ENCODE results near the gene HMGCLL1. TPM values are rescaled to one million over a fixed set of nuclear protein-coding genes. Genes with fewer than 3 reads are reported as not detected.

HMGCLL1 gene
- total RNA-seq, 1 donor from 2014 or later, result 4.3 TPM

DNA sequence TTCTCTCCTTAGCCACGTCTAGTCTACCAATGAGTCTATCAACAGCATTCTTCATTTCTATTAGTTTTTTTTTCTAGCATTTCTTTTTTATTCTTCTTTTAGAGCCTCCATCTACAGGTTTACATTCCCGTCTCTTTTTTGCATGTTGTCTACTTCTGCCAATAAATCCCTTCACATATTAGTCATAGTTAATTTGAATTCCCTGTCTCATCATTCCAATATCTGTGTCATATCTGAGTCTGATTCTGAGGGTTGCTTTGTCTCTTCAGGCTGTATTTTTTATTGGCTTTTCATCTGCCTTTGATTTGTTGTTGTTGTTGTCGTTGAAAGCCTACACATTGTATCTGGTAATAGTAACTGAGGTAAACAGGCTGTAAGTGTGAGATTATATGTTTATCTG, 104.6 kb downstream of the HMGCLL1 start:
- intact Hi-C loops (cut with DNase I), result no loop called here
- no peaks in the 10 kb centered on the region for H3K9me3 ChIP-seq
- no peaks in the 10 kb centered on the region for H3K36me3 ChIP-seq
- DNase-seq (no peak), ATAC-seq (no peak)
- H3K27ac ChIP-seq, result no peak overlapping the region
- H3K4me3 ChIP-seq, result no peak overlapping the region
- TF ChIP-seq, protein P1, sequence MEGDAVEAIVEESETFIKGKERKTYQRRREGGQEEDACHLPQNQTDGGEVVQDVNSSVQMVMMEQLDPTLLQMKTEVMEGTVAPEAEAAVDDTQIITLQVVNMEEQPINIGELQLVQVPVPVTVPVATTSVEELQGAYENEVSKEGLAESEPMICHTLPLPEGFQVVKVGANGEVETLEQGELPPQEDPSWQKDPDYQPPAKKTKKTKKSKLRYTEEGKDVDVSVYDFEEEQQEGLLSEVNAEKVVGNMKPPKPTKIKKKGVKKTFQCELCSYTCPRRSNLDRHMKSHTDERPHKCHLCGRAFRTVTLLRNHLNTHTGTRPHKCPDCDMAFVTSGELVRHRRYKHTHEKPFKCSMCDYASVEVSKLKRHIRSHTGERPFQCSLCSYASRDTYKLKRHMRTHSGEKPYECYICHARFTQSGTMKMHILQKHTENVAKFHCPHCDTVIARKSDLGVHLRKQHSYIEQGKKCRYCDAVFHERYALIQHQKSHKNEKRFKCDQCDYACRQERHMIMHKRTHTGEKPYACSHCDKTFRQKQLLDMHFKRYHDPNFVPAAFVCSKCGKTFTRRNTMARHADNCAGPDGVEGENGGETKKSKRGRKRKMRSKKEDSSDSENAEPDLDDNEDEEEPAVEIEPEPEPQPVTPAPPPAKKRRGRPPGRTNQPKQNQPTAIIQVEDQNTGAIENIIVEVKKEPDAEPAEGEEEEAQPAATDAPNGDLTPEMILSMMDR (IDR thresholded peaks at IDR 0.05), result no peak
- H3K27me3 ChIP-seq (ENCODE audit: low read depth), result no peaks in the 10 kb centered on the region
- H3K4me1 ChIP-seq, result no peaks in the 10 kb centered on the region

DNA sequence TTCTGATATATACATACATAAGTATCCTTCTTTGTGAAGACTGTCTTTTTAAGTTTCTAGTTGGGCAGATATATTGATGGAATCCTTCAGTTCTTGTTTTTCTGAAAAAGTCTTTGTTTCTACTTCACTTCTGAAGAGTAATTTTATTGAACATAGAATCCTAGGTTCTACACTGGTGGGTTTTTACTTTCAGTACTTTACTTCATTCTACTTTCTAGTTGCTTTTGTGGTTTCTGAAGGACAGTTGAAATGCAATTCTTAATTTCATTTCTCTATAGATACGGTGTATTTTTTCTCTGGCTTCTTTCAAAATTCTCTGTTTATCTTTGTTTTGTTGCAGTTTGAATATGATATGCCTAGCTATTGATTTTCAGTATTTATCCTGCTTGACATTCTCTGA, 105.3 kb downstream of the HMGCLL1 start:
- DNase-seq (no peak), ATAC-seq (no peak)
- TF ChIP-seq, protein P1 (IDR thresholded peaks at IDR 0.05), result no peak
- H3K4me3 ChIP-seq, result no peak overlapping the region
- H3K27ac ChIP-seq, result no peak overlapping the region
- no peaks in the 10 kb centered on the region for H3K4me1 ChIP-seq
- no peaks in the 10 kb centered on the region for H3K9me3 ChIP-seq
- no peaks in the 10 kb centered on the region for H3K36me3 ChIP-seq
- H3K27me3 ChIP-seq (ENCODE audit: low read depth), result no peaks in the 10 kb centered on the region
- intact Hi-C loops (cut with DNase I), result no loop called here

DNA sequence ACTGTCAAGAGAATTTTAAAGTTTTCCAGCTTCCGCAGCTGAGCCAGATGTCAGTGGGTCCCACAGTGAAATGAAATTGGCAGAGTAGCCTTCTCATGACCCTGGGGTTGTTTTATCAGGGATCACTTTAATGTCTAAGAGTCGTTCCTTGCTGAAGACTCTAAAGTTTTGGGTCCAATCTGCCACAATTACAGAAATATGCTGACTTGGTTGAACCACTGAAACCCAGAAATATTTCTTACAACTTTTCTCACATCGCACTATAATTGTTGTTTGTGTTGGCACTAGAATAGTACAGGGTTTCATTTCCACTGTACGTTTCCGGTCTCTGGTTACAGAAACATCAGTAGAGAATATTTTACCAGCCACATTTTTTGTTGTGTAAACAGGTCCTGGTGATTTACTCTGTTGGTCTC, 109.0 kb downstream of the HMGCLL1 start:
- no peaks in the 10 kb centered on the region for H3K27me3 ChIP-seq (ENCODE audit: low read depth)
- H3K4me3 ChIP-seq, result no peak overlapping the region
- no peaks in the 10 kb centered on the region for H3K9me3 ChIP-seq
- ATAC-seq (peak in 1 of 2 donors; percentile 35), DNase-seq (no peak)
- TF ChIP-seq, protein P1 (IDR thresholded peaks at IDR 0.05), result no peak
- no peak overlapping the region for H3K27ac ChIP-seq
- intact Hi-C loops (cut with DNase I), result no loop called here
- H3K36me3 ChIP-seq, result no peaks in the 10 kb centered on the region
- no peaks in the 10 kb centered on the region for H3K4me1 ChIP-seq

DNA sequence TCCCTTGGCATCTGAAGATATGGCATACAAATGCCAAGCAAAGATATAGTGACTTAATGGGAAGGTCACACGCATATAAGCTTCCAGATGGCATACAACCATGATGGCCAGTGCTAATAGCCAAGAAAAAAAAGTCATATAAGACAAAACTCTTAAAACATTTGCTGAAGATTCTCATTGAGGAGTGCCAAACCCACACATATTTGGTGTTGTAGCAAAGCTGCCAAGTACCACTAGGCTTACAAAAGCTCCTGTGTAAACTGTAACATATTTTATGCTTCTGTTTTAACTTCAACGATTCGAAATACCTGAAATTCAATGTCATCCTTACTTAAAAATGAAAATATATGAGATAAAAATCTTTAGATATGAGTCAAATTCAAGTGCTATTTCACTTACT, 123.0 kb downstream of the HMGCLL1 start:
- no peaks in the 10 kb centered on the region for H3K27me3 ChIP-seq (ENCODE audit: low read depth)
- intact Hi-C loops (cut with DNase I), result no loop called here
- no peak overlapping the region for H3K27ac ChIP-seq
- no peaks in the 10 kb centered on the region for H3K9me3 ChIP-seq
- TF ChIP-seq, protein P1 (IDR thresholded peaks at IDR 0.05), result no peak
- no peak for DNase-seq
- no peaks in the 10 kb centered on the region for H3K4me1 ChIP-seq
- H3K4me3 ChIP-seq, result no peak overlapping the region
- H3K36me3 ChIP-seq, result no peaks in the 10 kb centered on the region
- ATAC-seq, result no peak

DNA sequence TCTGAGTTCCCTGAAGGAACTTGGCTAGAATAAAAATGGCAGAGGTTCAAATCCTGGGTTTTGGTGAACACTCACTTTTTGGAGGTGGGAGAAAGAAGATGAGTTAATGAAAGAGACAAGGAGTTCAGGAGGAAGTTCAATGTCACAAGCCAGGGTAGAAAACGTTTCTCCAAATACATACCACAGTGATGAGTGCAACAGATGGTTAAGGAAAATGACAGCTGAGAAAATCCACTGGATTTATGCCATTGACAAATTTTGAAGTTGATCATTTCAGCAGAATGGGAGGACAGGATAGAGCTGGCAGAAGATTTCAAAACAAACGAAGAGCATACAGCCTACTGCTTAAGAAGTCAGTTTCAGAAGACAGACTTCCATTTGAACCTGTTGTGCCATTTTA, 129.0 kb downstream of the HMGCLL1 start:
- intact Hi-C loops (cut with DNase I), result no loop called here
- no peak overlapping the region for H3K27ac ChIP-seq
- H3K9me3 ChIP-seq, result no peaks in the 10 kb centered on the region
- no peaks in the 10 kb centered on the region for H3K27me3 ChIP-seq (ENCODE audit: low read depth)
- TF ChIP-seq, protein P1 (IDR thresholded peaks at IDR 0.05), result no peak
- H3K36me3 ChIP-seq, result no peaks in the 10 kb centered on the region
- H3K4me1 ChIP-seq, result no peaks in the 10 kb centered on the region
- H3K4me3 ChIP-seq, result no peak overlapping the region
- ATAC-seq, result no peak
- DNase-seq, result no peak

DNA sequence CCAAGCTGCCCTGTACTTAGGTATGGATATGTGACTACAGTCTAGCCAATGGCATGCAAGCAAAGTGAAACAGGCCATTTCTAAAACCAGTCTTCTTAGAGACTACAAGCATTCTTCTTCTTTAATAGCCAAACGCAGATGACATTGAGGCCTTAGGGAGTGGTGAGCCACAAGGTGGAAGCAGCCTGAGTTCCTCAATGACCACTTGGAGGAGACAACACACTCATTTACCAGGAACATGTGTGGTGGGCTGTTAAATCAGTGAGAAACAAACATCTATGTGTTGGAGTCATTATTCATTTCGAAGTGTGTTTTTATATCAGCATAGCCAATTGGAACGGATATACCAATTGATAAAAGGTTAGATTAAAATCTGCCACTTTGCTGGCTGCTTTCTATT, 129.8 kb downstream of the HMGCLL1 start:
- intact Hi-C loops (cut with DNase I), result no loop called here
- no peak overlapping the region for H3K27ac ChIP-seq
- no peak overlapping the region for H3K4me3 ChIP-seq
- no peaks in the 10 kb centered on the region for H3K4me1 ChIP-seq
- no peak for DNase-seq
- H3K27me3 ChIP-seq (ENCODE audit: low read depth), result no peaks in the 10 kb centered on the region
- no peaks in the 10 kb centered on the region for H3K36me3 ChIP-seq
- H3K9me3 ChIP-seq, result no peaks in the 10 kb centered on the region
- TF ChIP-seq, protein P1 (IDR thresholded peaks at IDR 0.05), result no peak
- no peak for ATAC-seq
